ENCODE results near the gene CYP26B1.

CYP26B1 gene

GRCh38 chr2:72147303-72147971 is at the start of gene CYP26B1:
CYP26B1 (minus strand) TSS chr2:72147862; CDS start chr2:72147834, 28 bp downstream.
- no peak for DNase-seq (ENCODE audit: low read depth in 2 of 2)

- no peak for DNase-seq (ENCODE audit: low read depth in 2 of 2)
Measured at GRCh38 chr2:72193723-72194122, 46.1 kb upstream of the CYP26B1 start.

- no peak for DNase-seq (ENCODE audit: low read depth in 2 of 2)
Measured at GRCh38 chr2:72191441-72191840, 43.8 kb upstream of the CYP26B1 start.

- no peak for DNase-seq (ENCODE audit: low read depth in 2 of 2)
Measured at GRCh38 chr2:72185206-72185605, 37.5 kb upstream of the CYP26B1 start.

- DNase-seq (ENCODE audit: low read depth in 2 of 2), result no peak
Measured at GRCh38 chr2:72183466-72183865, 35.8 kb upstream of the CYP26B1 start.

- no peak for DNase-seq (ENCODE audit: low read depth in 2 of 2)
Measured at GRCh38 chr2:72183016-72183415, 35.4 kb upstream of the CYP26B1 start.

- no peak for DNase-seq (ENCODE audit: low read depth in 2 of 2)
Measured at GRCh38 chr2:72182547-72182946, 34.9 kb upstream of the CYP26B1 start.

- DNase-seq (ENCODE audit: low read depth in 2 of 2), result no peak
Measured at GRCh38 chr2:72181616-72182015, 34.0 kb upstream of the CYP26B1 start.

GRCh38 chr2:72180351-72180750 is 32.7 kb upstream of the CYP26B1 start:
- no peak for DNase-seq (ENCODE audit: low read depth in 2 of 2)

- DNase-seq (ENCODE audit: low read depth in 2 of 2), result no peak
Measured at GRCh38 chr2:72178551-72178950, 30.9 kb upstream of the CYP26B1 start.

- DNase-seq (ENCODE audit: low read depth in 2 of 2), result no peak
Measured at GRCh38 chr2:72176281-72176680, 28.6 kb upstream of the CYP26B1 start.

GRCh38 chr2:72175636-72176035 is 28.0 kb upstream of the CYP26B1 start:
- no peak for DNase-seq (ENCODE audit: low read depth in 2 of 2)

GRCh38 chr2:72173640-72174321 is 26.1 kb upstream of the CYP26B1 start:
- no peak for DNase-seq (ENCODE audit: low read depth in 2 of 2)

GRCh38 chr2:72172478-72172877 is 24.8 kb upstream of the CYP26B1 start:
- no peak for DNase-seq (ENCODE audit: low read depth in 2 of 2)

- DNase-seq (ENCODE audit: low read depth in 2 of 2), result no peak
Measured at GRCh38 chr2:72166279-72166678, 18.6 kb upstream of the CYP26B1 start.

GRCh38 chr2:72165792-72166191 is 18.1 kb upstream of the CYP26B1 start:
- DNase-seq (ENCODE audit: low read depth in 2 of 2), result no peak

GRCh38 chr2:72162574-72162973 is 14.9 kb upstream of the CYP26B1 start:
- no peak for DNase-seq (ENCODE audit: low read depth in 2 of 2)

- no peak for DNase-seq (ENCODE audit: low read depth in 2 of 2)
Measured at GRCh38 chr2:72159211-72159993, 11.7 kb upstream of the CYP26B1 start.

- DNase-seq (ENCODE audit: low read depth in 2 of 2), result no peak
Measured at GRCh38 chr2:72157871-72158771, 10.5 kb upstream of the CYP26B1 start.

GRCh38 chr2:72156872-72157271 is 9.2 kb upstream of the CYP26B1 start:
- no peak for DNase-seq (ENCODE audit: low read depth in 2 of 2)

GRCh38 chr2:72155737-72156136 is 8.1 kb upstream of the CYP26B1 start:
- no peak for DNase-seq (ENCODE audit: low read depth in 2 of 2)

- no peak for DNase-seq (ENCODE audit: low read depth in 2 of 2)
Measured at GRCh38 chr2:72155151-72155550, 7.5 kb upstream of the CYP26B1 start.

Measured in stimulated activated CD8-positive, alpha-beta memory T cell treated with anti-CD3 and anti-CD28 coated beads, Interleukin-7, amount 100 ng/mL, for 1 hour (primary cell).